AG10803 (cell line): Measurements from ENCODE around the gene CD226.
"Not testable (repeated sequence)": the region's sequence is repeated elsewhere in the genome, so short reads cannot be mapped to it uniquely, and the experiment has no call there.

ENCODE experiments used
- DNase-seq: peaks from one replicate; pipeline ENCODE4 v3.0.0; 2010; ENCODE audit warnings: low read depth
- H3K4me3 ChIP-seq: 2 replicates; pipeline ENCODE4 v1.5.1; 2011; ENCODE audit warnings: mild to moderate bottlenecking, low read length, control low read depth
- CTCF ChIP-seq: conservative IDR thresholded peaks from 2 replicates; pipeline ENCODE4 v1.5.1; 2011; ENCODE audit warnings: mild to moderate bottlenecking, low read length, control low read depth, inconsistent platforms

The CD226 gene

DNA sequence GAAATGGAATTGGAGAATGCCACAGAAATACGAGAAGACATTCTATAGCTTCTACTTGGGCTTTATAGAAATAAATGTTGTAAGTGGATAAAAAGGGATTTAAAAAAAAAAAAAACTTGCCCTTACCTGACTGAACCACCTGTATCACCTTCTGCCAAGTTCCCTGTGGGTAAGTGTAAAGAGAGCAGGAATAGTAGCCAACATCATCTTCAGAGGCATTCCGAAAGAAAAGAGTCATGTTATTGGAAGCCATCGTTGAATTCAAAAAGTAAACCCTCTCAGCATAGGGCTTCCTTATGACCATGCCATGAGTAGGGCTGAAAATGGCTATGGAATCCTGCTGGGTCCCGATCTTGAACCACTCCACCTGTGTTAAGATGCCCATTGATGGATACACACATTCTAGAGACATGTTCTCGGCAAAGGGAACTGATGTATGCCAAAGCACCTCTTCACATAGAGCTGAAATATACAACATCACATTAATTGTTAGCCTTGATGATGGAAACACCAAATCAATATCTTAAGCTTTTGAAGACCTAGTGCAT, 991 bp downstream of the CD226 start:
- DNase-seq: no peak
- TF ChIP-seq CTCF: no peak
- no peak overlapping the region for H3K4me3 ChIP-seq

GRCh38 chr18:69945220-69946114, 2.2 kb downstream of the CD226 start:
- H3K4me3 ChIP-seq: no peak overlapping the region
- TF ChIP-seq CTCF: no peak
- DNase-seq: no peak

DNA sequence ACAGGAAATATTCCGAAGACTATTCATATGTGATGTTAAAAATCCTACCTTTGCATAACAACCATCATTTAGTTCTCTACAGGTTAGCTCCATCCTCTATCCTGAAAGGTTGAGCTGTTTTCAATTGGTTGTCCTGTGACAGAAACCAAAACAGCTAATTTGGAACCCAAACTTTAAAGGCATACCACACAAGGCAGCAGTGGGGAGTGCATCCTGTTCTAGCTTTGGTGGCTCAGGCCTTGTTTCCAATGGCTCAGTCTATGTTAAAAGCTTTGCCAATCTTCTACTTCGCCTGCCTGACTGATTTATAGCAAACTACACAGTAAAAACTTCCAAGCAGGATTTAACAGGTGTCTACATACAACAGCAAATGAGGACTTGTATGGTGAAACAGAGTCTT, 3.2 kb downstream of the CD226 start:
- no peak overlapping the region for H3K4me3 ChIP-seq
- TF ChIP-seq CTCF: no peak
- DNase-seq: no peak

DNA sequence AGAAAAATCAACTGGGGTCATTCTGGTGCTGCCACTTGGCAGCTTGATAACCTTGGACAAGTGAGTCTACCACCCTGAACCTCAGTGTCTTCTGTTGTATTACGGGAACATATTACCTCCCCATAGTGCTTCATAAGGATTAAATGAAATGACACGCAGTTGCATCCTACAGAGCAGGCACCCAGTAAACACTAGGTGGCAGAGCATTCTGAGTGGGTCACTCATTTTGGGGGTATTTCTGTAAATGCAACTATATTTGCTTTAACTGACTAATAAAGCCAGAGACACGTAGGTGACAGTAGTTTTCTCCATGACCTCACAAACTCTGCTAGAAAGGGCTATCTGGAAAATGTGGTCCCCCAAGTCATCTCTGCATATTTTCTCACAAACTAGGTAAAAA, 4.7 kb downstream of the CD226 start:
- no peak overlapping the region for H3K4me3 ChIP-seq
- 0 out of 2 replicates have a peak, but pooled peaks have one; percentile 14 for TF ChIP-seq CTCF
- DNase-seq: no peak

- no peak for DNase-seq
- no peak for TF ChIP-seq CTCF
- H3K4me3 ChIP-seq: no peak overlapping the region
Measured at GRCh38 chr18:69941183-69941582, 6.5 kb downstream of the CD226 start.

GRCh38 chr18:69939812-69940211, 7.9 kb downstream of the CD226 start:
- DNase-seq, H3K4me3 ChIP-seq: not testable (repeated sequence)

DNA sequence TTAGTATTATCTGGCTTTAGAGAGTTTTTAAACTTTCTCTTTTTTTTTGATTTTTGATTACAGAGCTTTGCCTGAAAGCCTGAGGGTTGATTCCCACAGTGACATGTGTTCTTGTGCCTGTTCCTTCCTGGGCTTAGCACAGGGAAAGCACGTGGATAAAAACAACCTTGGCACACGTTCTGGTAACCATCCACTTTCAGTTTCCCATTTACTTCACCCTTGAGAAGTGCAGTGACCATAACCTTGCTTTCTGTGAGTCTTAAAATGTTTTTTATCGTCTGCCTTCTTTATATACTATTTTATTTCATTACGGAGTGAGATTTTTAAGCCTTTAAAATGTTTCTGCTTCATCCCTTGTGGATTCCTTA, 11.5 kb downstream of the CD226 start:
- no peak for TF ChIP-seq CTCF
- no peak overlapping the region for H3K4me3 ChIP-seq
- DNase-seq: no peak
